ENCODE measurements around the gene ACOT8.

DNA sequence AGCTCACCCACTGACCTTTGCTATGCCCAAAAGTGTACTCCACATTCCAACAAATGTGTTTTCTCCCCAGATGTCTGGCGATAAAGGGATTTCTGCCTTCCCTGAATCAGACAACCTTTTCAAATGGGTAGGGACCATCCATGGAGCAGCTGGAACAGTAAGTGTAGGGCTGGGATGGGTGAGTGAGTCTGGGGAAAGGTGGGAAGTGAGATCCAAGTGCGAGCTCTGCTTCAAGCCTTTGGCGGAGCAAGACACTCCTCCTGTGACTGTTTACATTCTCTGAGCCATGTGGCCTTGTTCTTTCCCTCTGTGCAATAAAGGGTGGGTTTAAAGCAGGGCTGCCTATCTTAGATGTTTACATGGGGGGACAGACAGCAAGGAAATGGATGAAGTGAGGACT lies 42.9 kb downstream of the ACOT8 start:
- no peak for TF ChIP-seq CTCF (IDR thresholded peaks at IDR 0.05; ENCODE audit: low read depth, low read length)
- no peak for TF ChIP-seq EZH2phosphoT487 (IDR thresholded peaks at IDR 0.05; ENCODE audit: low read depth)
